Smooth muscle cell (in vitro differentiated cells): ENCODE measurements around the gene KDM5B. TPM values are rescaled to one million over a fixed set of nuclear protein-coding genes. Genes with fewer than 3 reads are reported as not detected.

Experiments
- DNase-seq: peaks from one replicate; lab custom pipeline; 2025; ENCODE audit not compliant: unreplicated experiment; lab: John Stamatoyannopoulos, UW
- H2AFZ ChIP-seq: fragments of 200-600 bp; sonication (generic); 2 replicates; pipeline ENCODE4 v1.6.0; 2016; ENCODE audit warnings: antibody characterized with exemption, low read depth, mild to moderate bottlenecking
- H3F3A ChIP-seq: fragments of 200-600 bp; sonication (generic); 2 replicates; pipeline ENCODE4 v1.6.0; 2017; ENCODE audit warnings: antibody characterized with exemption, low read depth
- H3K27ac ChIP-seq: fragments of 200-600 bp; sonication (generic); 2 replicates; pipeline ENCODE4 v1.5.1; 2016; ENCODE audit warnings: low read depth, mild to moderate bottlenecking
- H3K27me3 ChIP-seq: fragments of 200-600 bp; sonication (generic); 2 replicates; pipeline ENCODE4 v1.6.1; 2016; ENCODE audit warnings: low read depth, mild to moderate bottlenecking
- H3K36me3 ChIP-seq: fragments of 200-600 bp; sonication (generic); 2 replicates; pipeline ENCODE4 v1.5.1; 2016; ENCODE audit warnings: low read depth
- H3K4me1 ChIP-seq: fragments of 200-600 bp; sonication (generic); 2 replicates; pipeline ENCODE4 v1.5.1; 2016; ENCODE audit warnings: low read depth
- H3K4me2 ChIP-seq: fragments of 200-600 bp; sonication (generic); 2 replicates; pipeline ENCODE4 v1.6.0; 2016; ENCODE audit warnings: mild to moderate bottlenecking
- H3K4me3 ChIP-seq: fragments of 200-600 bp; sonication (generic); 2 replicates; pipeline ENCODE4 v1.5.1; 2016; ENCODE audit warnings: mild to moderate bottlenecking
- H3K79me2 ChIP-seq: fragments of 200-600 bp; sonication (generic); 2 replicates; pipeline ENCODE4 v1.6.0; 2016; ENCODE audit warnings: low read depth, mild to moderate bottlenecking
- H3K9ac ChIP-seq: fragments of 200-600 bp; sonication (generic); 2 replicates; pipeline ENCODE4 v1.6.0; 2016; ENCODE audit warnings: low read depth
- H3K9me3 ChIP-seq: fragments of 200-600 bp; sonication (generic); replicated peaks from 2 replicates; pipeline ENCODE4 v1.5.1; 2016; ENCODE audit warnings: low read depth
- H4K20me1 ChIP-seq: fragments of 200-600 bp; sonication (generic); 2 replicates; pipeline ENCODE4 v1.6.0; 2016; ENCODE audit warnings: low read depth
- WGBS: methylation state at CpG from one replicate; pipeline ENCODE4 v1.1.7; 2016; ENCODE audit warnings: low lambda C conversion rate; 5-methylcytosine and 5-hydroxymethylcytosine counted together
- polyA plus RNA-seq: library from polyadenylated mRNA; unstranded; fragments of >200 nt; fragmentation: Nextera tagmentation; extraction: Ambion mirVana; gene quantifications from 2 replicates; pipeline ENCODE4 v1.2.1, GENCODE V29; 2016
- total RNA-seq: library from RNA; depleted of rRNA; stranded (reverse); fragments of >200 nt; gene quantifications from 2 replicates; pipeline ENCODE4 v1.2.3, GENCODE V29; 2014
- TF ChIP-seq, protein P1 (sequence below): fragments of 200-600 bp; sonication (generic); IDR thresholded peaks from 2 replicates; pipeline ENCODE4 v1.5.1; 2017; ENCODE audit warnings: borderline replicate concordance, mild to moderate bottlenecking, antibody characterized with exemption; ENCODE audit not compliant: insufficient read depth, poor library complexity, severe bottlenecking

KDM5B gene
- total and polyA plus RNA-seq, 2 experiments from 2014 or later: 94.1 to 178 TPM

DNA sequence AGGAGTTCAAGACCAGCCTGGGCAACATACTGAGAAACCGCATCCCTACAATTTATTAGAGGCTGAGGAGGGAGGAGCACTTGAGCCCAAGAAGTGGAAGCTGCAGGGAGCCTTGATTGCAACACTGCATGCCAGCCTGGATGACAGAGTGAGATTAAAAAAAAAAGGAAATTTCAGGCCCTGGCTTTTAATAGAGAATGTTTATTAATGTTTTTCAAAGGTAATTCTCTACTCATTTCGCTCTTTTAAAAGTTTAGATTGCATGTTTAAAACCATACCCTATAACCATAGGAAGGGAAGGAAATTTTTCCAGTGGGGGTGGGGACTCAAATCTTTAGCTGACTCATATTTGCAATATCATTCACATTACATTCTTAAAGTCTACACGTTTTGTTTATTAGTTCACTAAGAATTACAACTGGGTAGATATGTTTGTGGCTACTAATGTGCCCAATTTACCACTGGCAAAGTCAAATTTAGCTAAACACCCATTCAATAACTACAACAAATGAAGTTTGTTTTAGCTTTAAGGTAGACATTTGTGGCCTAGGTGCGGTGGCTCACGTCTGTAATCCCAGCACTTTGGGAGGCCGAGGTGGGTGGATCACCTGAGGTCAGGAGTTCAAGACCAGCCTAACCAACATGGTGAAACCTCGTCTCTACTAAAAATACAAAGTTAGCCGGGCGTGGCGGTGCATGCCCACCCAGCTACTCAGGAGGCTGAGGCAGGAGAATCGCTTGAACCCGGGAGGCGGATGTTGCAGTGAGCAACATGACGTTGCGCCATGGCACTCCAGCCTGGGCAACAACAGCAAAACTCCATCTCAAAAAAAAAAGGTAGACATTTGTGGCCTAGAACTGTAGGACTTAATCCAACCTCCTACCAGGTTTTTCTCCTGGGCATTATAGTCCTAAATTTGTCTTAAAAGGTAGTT, 5.0 kb downstream of the KDM5B start:
- H3K4me3 ChIP-seq: no peak overlapping the region
- H3K79me2 ChIP-seq: peaks cover 100% of the 10 kb centered on the region
- TF ChIP-seq, protein P1, sequence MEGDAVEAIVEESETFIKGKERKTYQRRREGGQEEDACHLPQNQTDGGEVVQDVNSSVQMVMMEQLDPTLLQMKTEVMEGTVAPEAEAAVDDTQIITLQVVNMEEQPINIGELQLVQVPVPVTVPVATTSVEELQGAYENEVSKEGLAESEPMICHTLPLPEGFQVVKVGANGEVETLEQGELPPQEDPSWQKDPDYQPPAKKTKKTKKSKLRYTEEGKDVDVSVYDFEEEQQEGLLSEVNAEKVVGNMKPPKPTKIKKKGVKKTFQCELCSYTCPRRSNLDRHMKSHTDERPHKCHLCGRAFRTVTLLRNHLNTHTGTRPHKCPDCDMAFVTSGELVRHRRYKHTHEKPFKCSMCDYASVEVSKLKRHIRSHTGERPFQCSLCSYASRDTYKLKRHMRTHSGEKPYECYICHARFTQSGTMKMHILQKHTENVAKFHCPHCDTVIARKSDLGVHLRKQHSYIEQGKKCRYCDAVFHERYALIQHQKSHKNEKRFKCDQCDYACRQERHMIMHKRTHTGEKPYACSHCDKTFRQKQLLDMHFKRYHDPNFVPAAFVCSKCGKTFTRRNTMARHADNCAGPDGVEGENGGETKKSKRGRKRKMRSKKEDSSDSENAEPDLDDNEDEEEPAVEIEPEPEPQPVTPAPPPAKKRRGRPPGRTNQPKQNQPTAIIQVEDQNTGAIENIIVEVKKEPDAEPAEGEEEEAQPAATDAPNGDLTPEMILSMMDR: no peak
- H3K9me3 ChIP-seq: no peaks in the 10 kb centered on the region
- peaks cover 7% of the 10 kb centered on the region for H3F3A ChIP-seq
- peaks cover 30% of the 10 kb centered on the region for H3K4me1 ChIP-seq
- no peaks in the 10 kb centered on the region for H3K27me3 ChIP-seq
- H3K9ac ChIP-seq: no peak overlapping the region
- peak overlapping the region; percentile 99 for H3K4me2 ChIP-seq
- H3K27ac ChIP-seq: peak overlapping the region; percentile 94
- 84% methylated on average over 15 of the region's 15 CpGs for WGBS
- H2AFZ ChIP-seq: no peak overlapping the region
- no peaks in the 10 kb centered on the region for H3K36me3 ChIP-seq
- no peak for DNase-seq
- peaks cover 91% of the 10 kb centered on the region for H4K20me1 ChIP-seq

DNA sequence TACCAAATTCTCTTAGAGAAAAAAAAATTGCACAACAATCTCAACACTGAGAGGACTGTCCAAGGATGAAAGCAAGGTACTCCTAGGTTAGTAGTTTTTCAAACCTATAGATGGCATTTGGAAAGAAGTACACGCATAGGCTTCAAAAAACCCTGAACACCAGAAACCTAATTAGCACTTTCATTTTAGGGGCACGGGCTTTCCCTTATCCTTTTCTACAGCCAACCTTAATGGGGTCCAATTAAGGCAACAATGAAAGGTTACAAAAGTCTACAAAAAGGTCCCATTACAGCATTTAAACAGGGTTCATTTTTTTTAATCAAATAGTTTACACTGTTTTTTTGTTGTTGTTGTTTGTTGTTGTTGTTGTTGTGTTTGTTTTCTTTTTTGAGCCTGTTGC, 6.2 kb downstream of the KDM5B start:
- peaks cover 100% of the 10 kb centered on the region for H4K20me1 ChIP-seq
- H3K36me3 ChIP-seq: no peaks in the 10 kb centered on the region
- H3K4me3 ChIP-seq: no peak overlapping the region
- H3K9me3 ChIP-seq: no peaks in the 10 kb centered on the region
- H3K4me2 ChIP-seq: no peak overlapping the region
- no peak overlapping the region for H2AFZ ChIP-seq
- no peak for DNase-seq
- WGBS: 48% methylated on average over 2 of the region's 2 CpGs
- peaks cover 30% of the 10 kb centered on the region for H3K4me1 ChIP-seq
- peaks cover 5% of the 10 kb centered on the region for H3F3A ChIP-seq
- H3K9ac ChIP-seq: no peak overlapping the region
- TF ChIP-seq, protein P1: no peak
- H3K27ac ChIP-seq: no peak overlapping the region
- H3K79me2 ChIP-seq: peaks cover 100% of the 10 kb centered on the region
- no peaks in the 10 kb centered on the region for H3K27me3 ChIP-seq

DNA sequence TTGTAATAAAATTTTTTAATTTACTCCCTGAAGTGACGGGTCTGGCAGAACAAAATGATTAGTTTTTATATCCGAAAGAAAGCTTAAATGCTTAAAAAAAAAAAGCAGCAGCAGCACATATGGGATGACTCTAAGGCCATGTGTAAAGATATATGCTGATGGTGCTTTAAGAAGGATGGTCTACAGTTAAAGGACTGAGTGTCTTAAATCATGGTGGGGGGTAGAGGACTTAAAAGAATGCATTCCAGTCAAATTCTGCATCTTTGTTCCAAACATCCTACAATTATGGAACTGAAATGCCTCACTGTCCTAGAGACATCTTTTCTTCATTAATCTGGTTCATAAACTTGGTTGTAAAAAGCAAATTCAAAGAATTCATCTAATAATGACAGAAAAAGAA, 7.0 kb downstream of the KDM5B start:
- TF ChIP-seq, protein P1: no peak
- WGBS: 90% methylated on average over 2 of the region's 2 CpGs
- Histone ChIP-seq H2AFZ (no peak overlapping the region), H4K20me1 (peaks cover 100% of the 10 kb centered on the region), H3K4me3 (no peak overlapping the region), H3K4me1 (peaks cover 28% of the 10 kb centered on the region), H3K9ac (no peak overlapping the region), H3K27ac (no peak overlapping the region), H3K4me2 (no peak overlapping the region), H3F3A (peaks cover 5% of the 10 kb centered on the region), H3K27me3 (no peaks in the 10 kb centered on the region), H3K79me2 (peaks cover 100% of the 10 kb centered on the region), H3K9me3 (no peaks in the 10 kb centered on the region), H3K36me3 (no peaks in the 10 kb centered on the region)
- no peak for DNase-seq
